Measurements from ENCODE around the gene PLCG2. TPM values are rescaled to one million over a fixed set of nuclear protein-coding genes. Genes with fewer than 3 reads are reported as not detected.

PLCG2 gene
- total and polyA plus RNA-seq, 2 of the 8 experiments (the other 6 are each of a cell fraction or from before 2014, with no cell fraction given), result 6.1 to 6.9 TPM

GRCh38 chr16:81816351-81816750 lies 37.3 kb downstream of the PLCG2 start:
- H3K56ac ChIP-seq (replicated peaks; ENCODE audit: insufficient read length, low read depth, low read length), result no peak overlapping the region
- no peaks in the 10 kb centered on the region for H3K9me3 ChIP-seq (ENCODE audit: insufficient read depth in 2 of 2, low read depth in 1 of 2, low read length in 1 of 2)
- CTCF ChIA-PET (ENCODE audit: partially characterized antibody), result interaction anchor here (1.4 to 3.2 kb wide), 2 partner anchors 26 to 58 kb away, joined by 3 to 10 read pairs; no protein-coding TSS in a partner anchor
- H3K4ac ChIP-seq (replicated peaks; ENCODE audit: insufficient read length, low read depth, low read length), result no peak overlapping the region
- no peak overlapping the region for H3K18ac ChIP-seq (ENCODE audit: extremely low read depth, low read length)
- no peak overlapping the region for H4K8ac ChIP-seq (ENCODE audit: extremely low read depth, insufficient read depth, low read length)
- no peaks in the 10 kb centered on the region; a peak in 1 of 7 replicates for H3K27me3 ChIP-seq (replicated peaks in 1 of 4; ENCODE audit: control insufficient read depth in 3 of 4, extremely low read depth in 1 of 4, insufficient read depth in 3 of 4, low read length in 3 of 4)
- no peak overlapping the region for H3K27ac ChIP-seq (ENCODE audit: low read depth, low read length)
- no peaks in the 10 kb centered on the region for H3K36me3 ChIP-seq (ENCODE audit: control insufficient read depth in 2 of 4, insufficient read depth in 4 of 4, low read length in 3 of 4)
- no peak overlapping the region for H2AK5ac ChIP-seq (ENCODE audit: low read depth, low read length)
- no peaks in the 10 kb centered on the region for H3K79me1 ChIP-seq (ENCODE audit: low read depth, low read length)
- TF ChIP-seq TAF1 (IDR thresholded peaks at IDR 0.05; ENCODE audit: low read depth, low read length) (no peak), PHF8 (conservative IDR thresholded peaks at IDR 0.05; ENCODE audit: low read depth, low read length) (no peak), CEBPB (IDR thresholded peaks at IDR 0.05; ENCODE audit: low read depth, low read length) (no peak), POLR2A (IDR thresholded peaks at IDR 0.05; ENCODE audit: control extremely low read depth in 1 of 2, low read depth in 2 of 2, low read length in 2 of 2) (no peak), CTCF (IDR thresholded peaks at IDR 0.05; ENCODE audit: control extremely low read depth in 1 of 3, insufficient read depth in 1 of 3, low read depth in 1 of 3, low read length in 3 of 3) (no peak), NANOG (IDR thresholded peaks at IDR 0.05; ENCODE audit: insufficient read depth, low read depth, low read length, poor library complexity, severe bottlenecking) (no peak)
- FAIRE-seq, result no peak
- no peaks in the 10 kb centered on the region for H4K20me1 ChIP-seq (replicated peaks in 1 of 2; ENCODE audit: control insufficient read depth in 1 of 2, insufficient read depth in 2 of 2, low read length in 2 of 2)
- no peaks in the 10 kb centered on the region for H3K79me2 ChIP-seq (ENCODE audit: control insufficient read depth in 1 of 2, insufficient read depth in 2 of 2, low read length in 2 of 2)
- H2BK5ac ChIP-seq (ENCODE audit: low read depth, low read length), result no peak overlapping the region
- no peak overlapping the region for H3K4me2 ChIP-seq (ENCODE audit: insufficient read depth in 1 of 2, low read depth in 2 of 2, low read length in 2 of 2)
- H2AFZ ChIP-seq (ENCODE audit: low read length), result no peak overlapping the region
- H3K23ac ChIP-seq (ENCODE audit: insufficient read length), result no peak overlapping the region
- H2BK12ac ChIP-seq (ENCODE audit: low read depth, low read length), result no peak overlapping the region
- no peak overlapping the region for H2BK20ac ChIP-seq (ENCODE audit: low read length)
- H3K9ac ChIP-seq (replicated peaks in 1 of 4; ENCODE audit: extremely low read depth in 1 of 4, low read depth in 3 of 4, low read length in 3 of 4), result no peak overlapping the region
- no peak overlapping the region for H2BK15ac ChIP-seq (ENCODE audit: low read length)
- H4K5ac ChIP-seq (ENCODE audit: insufficient read length, low read depth, low read length), result no peak overlapping the region
- no peak overlapping the region for H3K14ac ChIP-seq (ENCODE audit: insufficient read length)
- H3K4me3 ChIP-seq (ENCODE audit: extremely low read depth in 1 of 4, insufficient read depth in 2 of 4, low read depth in 3 of 4, low read length in 4 of 4), result no peak overlapping the region
- no peak overlapping the region for H2BK120ac ChIP-seq (replicated peaks; ENCODE audit: low read depth, low read length)
- no peak for DNase-seq (ENCODE audit: low read depth in 1 of 2, low spot score in 2 of 2)
- 96% methylated on average over 2 of the region's 2 CpGs; no CpG with 5 or more reads in 1 of the 2 experiments for WGBS, 2 experiments (ENCODE audit: extremely low coverage in 1 of 2, insufficient coverage in 1 of 2, insufficient read length in 1 of 2, insufficient replicate concordance in 2 of 2, low coverage in 1 of 2, low lambda C conversion rate in 2 of 2, missing lambda C conversion rate in 1 of 2)
- POLR2A ChIA-PET (ENCODE audit: partially characterized antibody), result no interaction called here
- no peaks in the 10 kb centered on the region for H3K23me2 ChIP-seq (ENCODE audit: low read depth, low read length)
- peaks cover 4 to 7% (median 7%) of the 10 kb centered on the region in 4 experiments; a peak in 4 of 7 replicates for H3K4me1 ChIP-seq (replicated peaks in 1 of 4; ENCODE audit: control insufficient read depth in 3 of 4, insufficient read depth in 4 of 4, low read length in 3 of 4)
- no peak overlapping the region for H4K91ac ChIP-seq (replicated peaks; ENCODE audit: insufficient read length, low read length)
